ENCODE results near the gene MAGEA4.

GRCh38 chrX:151899622-151900021, 13.1 kb upstream of the MAGEA4 start:
- TF ChIP-seq POLR2A (IDR thresholded peaks at IDR 0.05; ENCODE audit: low read depth, low read length) = no peak
- TF ChIP-seq POLR2AphosphoS5 (IDR thresholded peaks at IDR 0.05; ENCODE audit: low read depth, low read length) = no peak
- TF ChIP-seq TAF1 (IDR thresholded peaks at IDR 0.05; ENCODE audit: borderline replicate concordance, low read depth, low read length) = no peak
